NCI-H524 (cell line): Measurements from ENCODE around the gene CST9.

Source experiments
- DNase-seq, 2 experiments: peaks; one replicate each; lab custom pipeline; 2025; lab: John Stamatoyannopoulos, UW

Gene CST9

GRCh38 chr20:23605867-23606651 is at the start of gene CST9:
CST9 (minus strand) TSS chr20:23605917; CDS start chr20:23605864, 53 bp downstream.
- no peak for DNase-seq

GRCh38 chr20:23654717-23655116 is 49.0 kb upstream of the CST9 start:
- DNase-seq: no peak

GRCh38 chr20:23654000-23654399 is 48.3 kb upstream of the CST9 start:
- no peak for DNase-seq

- no peak for DNase-seq
These were observed 47.8 kb upstream of the CST9 start for GRCh38 chr20:23653400-23653938.

GRCh38 chr20:23652926-23653325 is 47.2 kb upstream of the CST9 start:
- no peak for DNase-seq

- DNase-seq: no peak
These were observed 46.7 kb upstream of the CST9 start for GRCh38 chr20:23652371-23652770.

GRCh38 chr20:23651117-23651516 is 45.4 kb upstream of the CST9 start:
- no peak for DNase-seq

GRCh38 chr20:23649830-23650417 is 44.2 kb upstream of the CST9 start:
- DNase-seq: no peak

- peak in 1 of 2 experiments; percentile 39 for DNase-seq
These were observed 43.5 kb upstream of the CST9 start for GRCh38 chr20:23649242-23649641.

GRCh38 chr20:23647346-23647745 is 41.6 kb upstream of the CST9 start:
- no peak for DNase-seq

GRCh38 chr20:23646106-23646873 is 40.6 kb upstream of the CST9 start:
- no peak for DNase-seq

GRCh38 chr20:23645575-23645974 is 39.9 kb upstream of the CST9 start:
- DNase-seq: no peak

GRCh38 chr20:23644164-23644563 is 38.4 kb upstream of the CST9 start:
- DNase-seq: no peak

- no peak for DNase-seq
These were observed 37.9 kb upstream of the CST9 start for GRCh38 chr20:23643659-23644058.

GRCh38 chr20:23641936-23642751 is 36.4 kb upstream of the CST9 start:
- peak; percentile 41 to 76 for DNase-seq

GRCh38 chr20:23640671-23641667 is 35.3 kb upstream of the CST9 start:
- peak in 1 of 2 experiments; percentile 57 for DNase-seq

GRCh38 chr20:23640018-23640601 is 34.4 kb upstream of the CST9 start:
- no peak for DNase-seq

GRCh38 chr20:23639490-23639958 is 33.8 kb upstream of the CST9 start:
- no peak for DNase-seq

GRCh38 chr20:23638309-23638708 is 32.6 kb upstream of the CST9 start:
- no peak for DNase-seq
